Measurements from ENCODE around the gene SLC12A1. TPM values are rescaled to one million over a fixed set of nuclear protein-coding genes. Genes with fewer than 3 reads are reported as not detected.

The SLC12A1 gene
- total and polyA plus RNA-seq, 2 of the 8 experiments (the other 6 are each of a cell fraction or from before 2014, with no cell fraction given): 0.63 to 1.0 TPM

- H3K4me1 ChIP-seq (replicated peaks in 1 of 4; ENCODE audit: control insufficient read depth in 3 of 4, insufficient read depth in 4 of 4, low read length in 3 of 4): peaks cover 0 to 5% (median 0%) of the 10 kb centered on the region in 4 experiments; a peak in 1 of 7 replicates
- no peak overlapping the region for H2BK12ac ChIP-seq (ENCODE audit: low read depth, low read length)
- no peak overlapping the region for H3K4ac ChIP-seq (replicated peaks; ENCODE audit: insufficient read length, low read depth, low read length)
- peak overlapping the region; percentile 84; the same call in 1 of the 2 replicates for H2AFZ ChIP-seq (ENCODE audit: low read length)
- H2AK5ac ChIP-seq (ENCODE audit: low read depth, low read length): no peak overlapping the region
- WGBS, 2 experiments (ENCODE audit: extremely low coverage in 1 of 2, insufficient coverage in 1 of 2, insufficient read length in 1 of 2, insufficient replicate concordance in 2 of 2, low coverage in 1 of 2, low lambda C conversion rate in 2 of 2, missing lambda C conversion rate in 1 of 2): 60% methylated on average over 6 of the region's 6 CpGs; no CpG with 5 or more reads in 1 of the 2 experiments
- CTCF ChIA-PET (ENCODE audit: partially characterized antibody): interaction anchor here (0.7 to 3.2 kb wide), 23 partner anchors 9 to 1050 kb away, joined by 3 to 24 read pairs (median 4); partner anchors contain the start of gene SLC24A5
- no peaks in the 10 kb centered on the region for H3K27me3 ChIP-seq (replicated peaks in 1 of 4; ENCODE audit: control insufficient read depth in 3 of 4, extremely low read depth in 1 of 4, insufficient read depth in 3 of 4, low read length in 3 of 4)
- H3K79me2 ChIP-seq (ENCODE audit: control insufficient read depth in 1 of 2, insufficient read depth in 2 of 2, low read length in 2 of 2): no peaks in the 10 kb centered on the region
- H3K27ac ChIP-seq (ENCODE audit: low read depth, low read length): no peak overlapping the region
- H3K4me3 ChIP-seq (ENCODE audit: extremely low read depth in 1 of 4, insufficient read depth in 2 of 4, low read depth in 3 of 4, low read length in 4 of 4): no peak overlapping the region
- DNase-seq (ENCODE audit: low read depth in 1 of 2, low spot score in 2 of 2) (peak; percentile 5 to 47), FAIRE-seq (peak; percentile 93)
- POLR2A ChIA-PET (ENCODE audit: partially characterized antibody): interaction anchor here (1.5 kb wide), 1 partner anchor 73 kb away, joined by 3 read pairs; the partner anchor contains the start of gene MYEF2
- no peak overlapping the region for H3K9ac ChIP-seq (replicated peaks in 1 of 4; ENCODE audit: extremely low read depth in 1 of 4, low read depth in 3 of 4, low read length in 3 of 4)
- no peak overlapping the region for H4K8ac ChIP-seq (ENCODE audit: extremely low read depth, insufficient read depth, low read length)
- no peaks in the 10 kb centered on the region for H4K20me1 ChIP-seq (replicated peaks in 1 of 2; ENCODE audit: control insufficient read depth in 1 of 2, insufficient read depth in 2 of 2, low read length in 2 of 2)
- no peak overlapping the region for H3K56ac ChIP-seq (replicated peaks; ENCODE audit: insufficient read length, low read depth, low read length)
- H4K5ac ChIP-seq (ENCODE audit: insufficient read length, low read depth, low read length): no peak overlapping the region
- no peak overlapping the region for H3K4me2 ChIP-seq (ENCODE audit: insufficient read depth in 1 of 2, low read depth in 2 of 2, low read length in 2 of 2)
- H4K91ac ChIP-seq (replicated peaks; ENCODE audit: insufficient read length, low read length): no peak overlapping the region
- no peak overlapping the region for H2BK5ac ChIP-seq (ENCODE audit: low read depth, low read length)
- H2BK20ac ChIP-seq (ENCODE audit: low read length): no peak overlapping the region
- no peak overlapping the region for H3K14ac ChIP-seq (ENCODE audit: insufficient read length)
- no peak overlapping the region for H3K18ac ChIP-seq (ENCODE audit: extremely low read depth, low read length)
- H2BK120ac ChIP-seq (replicated peaks; ENCODE audit: low read depth, low read length): no peak overlapping the region
- H3K79me1 ChIP-seq (ENCODE audit: low read depth, low read length): no peaks in the 10 kb centered on the region
- H3K36me3 ChIP-seq (ENCODE audit: control insufficient read depth in 2 of 4, insufficient read depth in 4 of 4, low read length in 3 of 4): no peaks in the 10 kb centered on the region
- H3K23ac ChIP-seq (ENCODE audit: insufficient read length): no peak overlapping the region
- H3K9me3 ChIP-seq (ENCODE audit: insufficient read depth in 2 of 2, low read depth in 1 of 2, low read length in 1 of 2): no peaks in the 10 kb centered on the region
- H2BK15ac ChIP-seq (ENCODE audit: low read length): no peak overlapping the region
- H3K23me2 ChIP-seq (ENCODE audit: low read depth, low read length): no peaks in the 10 kb centered on the region
- no peak for TF ChIP-seq USF2 (IDR thresholded peaks at IDR 0.05; ENCODE audit: low read length)
- no peak for TF ChIP-seq RXRA (IDR thresholded peaks at IDR 0.05; ENCODE audit: insufficient read depth, low read depth, low read length)
- TF ChIP-seq CTCF (IDR thresholded peaks at IDR 0.05; ENCODE audit: control extremely low read depth in 1 of 3, insufficient read depth in 1 of 3, low read depth in 1 of 3, low read length in 3 of 3): peak in 2 of 3 experiments; percentile 62 to 70; a peak in 3 of 4 replicates
- TF ChIP-seq BACH1 (IDR thresholded peaks at IDR 0.05; ENCODE audit: low read length): no peak
- TF ChIP-seq NRF1 (IDR thresholded peaks at IDR 0.05; ENCODE audit: low read depth, low read length): no peak
- 0 out of 2 replicates have a peak, but pooled peaks have one; percentile 36 for TF ChIP-seq TEAD4 (IDR thresholded peaks at IDR 0.05; ENCODE audit: low read depth, low read length)
- TF ChIP-seq YY1 (IDR thresholded peaks at IDR 0.05; ENCODE audit: low read depth, low read length): peak; percentile 47; the same call in 1 of the 2 replicates
- no peak for TF ChIP-seq SAP30 (IDR thresholded peaks at IDR 0.05; ENCODE audit: insufficient read depth, insufficient replicate concordance, low read length)
- no peak for TF ChIP-seq GTF2F1 (IDR thresholded peaks at IDR 0.05; ENCODE audit: borderline replicate concordance, low read depth, low read length)
- 0 out of 2 replicates have a peak, but pooled peaks have one; percentile 11 for TF ChIP-seq POU5F1 (IDR thresholded peaks at IDR 0.05; ENCODE audit: low read depth, low read length)
Measured at GRCh38 chr15:48250640-48251076, 44.6 kb downstream of the SLC12A1 start.

All from H1 (cell line).